ENCODE data around the gene PGAM1. TPM values are rescaled to one million over a fixed set of nuclear protein-coding genes. Genes with fewer than 3 reads are reported as not detected.

Gene PGAM1
- total and polyA plus RNA-seq, 8 donors, result 22.2 to 72.8 (median 46.6) TPM

GRCh38 chr10:97445357-97445721 lies 19.3 kb downstream of the PGAM1 start:
- no peaks in the 10 kb centered on the region for H3K9me3 ChIP-seq
- H3K4me1 ChIP-seq, result peaks cover 4 to 23% (median 15%) of the 10 kb centered on the region in 3 donors
- peaks cover 0 to 3% (median 0%) of the 10 kb centered on the region in 3 donors for H3K36me3 ChIP-seq
- TF ChIP-seq CTCF (IDR thresholded peaks at IDR 0.05), result no peak
- WGBS, 2 donors, result 0% methylated on average over 13 of the region's 13 CpGs
- no peak overlapping the region for H3K27ac ChIP-seq
- FAIRE-seq, result no peak
- no peaks in the 10 kb centered on the region for H3K27me3 ChIP-seq
- intact Hi-C loops (cut with DNase I), result no loop called here
- H3K4me3 ChIP-seq, result peak overlapping the region; percentile 57 to 98 (median 85)
- peak; percentile 1 to 2 (median 2) for ATAC-seq
- DNase-seq, result no peak

- DNase-seq (peak; percentile 85 to 91 (median 88)), ATAC-seq (peak; percentile 96 to 98 (median 98)), FAIRE-seq (peak; percentile 32)
- intact Hi-C loops (cut with DNase I), result no loop called here
- Histone ChIP-seq H3K4me3 (peak within 1 kb of the TSS; percentile 57 to 98 (median 85)), H3K9me3 (no peaks in the 10 kb centered on the region), H3K27me3 (no peaks in the 10 kb centered on the region), H3K4me1 (peaks cover 4 to 23% (median 15%) of the 10 kb centered on the region in 3 donors), H3K36me3 (peaks cover 0 to under 1% (median 0%) of the 10 kb centered on the region in 3 donors), H3K27ac (peak within 1 kb of the TSS in 2 of 4 donors; percentile 46 to 52)
- no peak for TF ChIP-seq CTCF (IDR thresholded peaks at IDR 0.05)
- 0% methylated on average over 66 of the region's 66 CpGs for WGBS, 2 donors
Observed at GRCh38 chr10:97445722-97446639, 20.0 kb downstream of the PGAM1 start, which contains the start of the genes EXOSC1 and ZDHHC16. EXOSC1 (minus strand) TSS chr10:97446006; CDS start chr10:97445985, 21 bp downstream. ZDHHC16 (plus strand) TSS chr10:97446175; CDS start chr10:97451676, 5,501 bp downstream.

GRCh38 chr10:97450828-97451227 lies 24.8 kb downstream of the PGAM1 start:
- Histone ChIP-seq H3K4me1 (peaks cover 0 to 15% (median 14%) of the 10 kb centered on the region in 3 donors), H3K4me3 (no peak overlapping the region), H3K27ac (no peak overlapping the region), H3K27me3 (no peaks in the 10 kb centered on the region), H3K9me3 (no peaks in the 10 kb centered on the region), H3K36me3 (peaks cover 0 to 1% (median 0%) of the 10 kb centered on the region in 3 donors)
- no peak for TF ChIP-seq CTCF (IDR thresholded peaks at IDR 0.05)
- no peak for DNase-seq
- WGBS, 2 donors, result 60 to 68% methylated on average over 2 of the region's 2 CpGs
- ATAC-seq, result no peak
- intact Hi-C loops (cut with DNase I), result loop anchor here in 1 of 3 donors (10.0 kb wide), 1 partner anchor 94 kb away; no protein-coding TSS in a partner anchor
- no peak for FAIRE-seq

- Histone ChIP-seq H3K36me3 (peaks cover under 1 to 9% (median 1%) of the 10 kb centered on the region in 3 donors), H3K4me3 (no peak overlapping the region), H3K27ac (no peak overlapping the region), H3K9me3 (no peaks in the 10 kb centered on the region), H3K27me3 (no peaks in the 10 kb centered on the region), H3K4me1 (peaks cover 0 to 15% (median 14%) of the 10 kb centered on the region in 3 donors)
- TF ChIP-seq CTCF (IDR thresholded peaks at IDR 0.05), result no peak
- DNase-seq, result no peak
- WGBS, 2 donors, result 94 to 97% methylated on average over 17 of the region's 17 CpGs
- intact Hi-C loops (cut with DNase I), result loop anchor here in 1 of 3 donors (10.0 kb wide), 1 partner anchor 93 kb away; no protein-coding TSS in a partner anchor
- ATAC-seq, result no peak
- no peak for FAIRE-seq
Observed at GRCh38 chr10:97451605-97452004, 25.6 kb downstream of the PGAM1 start.

All from pancreas (tissue), 10 donors.